Activated naive CD8-positive, alpha-beta T cell treated with anti-CD3 and anti-CD28 coated beads, Interleukin-2, amount 10 ng/mL, durations not matched to agents 7 days and 5 days (primary cell): ENCODE measurements around the gene DELE1. TPM values are rescaled to one million over a fixed set of nuclear protein-coding genes. Genes with fewer than 3 reads are reported as not detected.

Source experiments
- ATAC-seq: fragments of 150-1000 bp; cut with Tn5 transposase; one replicate; pipeline ENCODE4 v1.10.0; 2021; ENCODE audit warnings: low read depth, moderate library complexity
- POLR2A ChIA-PET: fragments of 350-600 bp; sonication (Branson Sonifier 250); formaldehyde crosslinking; loops from one replicate; lab custom pipeline; 2021; ENCODE audit warnings: antibody characterized with exemption; lab: Charles Lee
- DNase-seq: peaks from one replicate; pipeline ENCODE4 v3.0.0; 2021
- H3K27ac Mint-ChIP-seq: one replicate; pipeline ENCODE4 v1.8.0; 2022; ENCODE audit warnings: mild to moderate bottlenecking, mixed read lengths
- H3K27me3 Mint-ChIP-seq: one replicate; pipeline ENCODE4 v1.8.0; 2022; ENCODE audit warnings: mild to moderate bottlenecking, moderate library complexity, mixed read lengths
- H3K36me3 Mint-ChIP-seq: one replicate; pipeline ENCODE4 v1.8.0; 2021; ENCODE audit warnings: mild to moderate bottlenecking, mixed read lengths
- H3K4me1 Mint-ChIP-seq: one replicate; pipeline ENCODE4 v1.8.0; 2021; ENCODE audit warnings: mixed read lengths
- H3K4me3 Mint-ChIP-seq: one replicate; pipeline ENCODE4 v1.8.0; 2022; ENCODE audit warnings: mild to moderate bottlenecking, moderate library complexity, mixed read lengths
- H3K9me3 Mint-ChIP-seq: one replicate; pipeline ENCODE4 v1.8.0; 2021; ENCODE audit warnings: mixed read lengths
- total RNA-seq, 2 experiments: library from RNA; stranded (reverse); gene quantifications; one replicate each; pipeline ENCODE4 v1.2.3, GENCODE V29; 2021

DELE1 gene
- total RNA-seq, 2 experiments from 2014 or later = 71.2 to 73.1 TPM

GRCh38 chr5:141941779-141942178 is 18.1 kb downstream of the DELE1 start:
- DNase-seq = no peak
- peaks cover 2% of the 10 kb centered on the region for H3K36me3 Mint-ChIP-seq
- no peak for ATAC-seq
- H3K4me3 Mint-ChIP-seq = no peak overlapping the region
- H3K4me1 Mint-ChIP-seq = peaks cover 7% of the 10 kb centered on the region
- peaks cover 2% of the 10 kb centered on the region for H3K27me3 Mint-ChIP-seq
- POLR2A ChIA-PET = interaction anchor here (1.4 kb wide), 1 partner anchor 19 kb away, joined by 4 read pairs; no protein-coding TSS in a partner anchor
- no peaks in the 10 kb centered on the region for H3K9me3 Mint-ChIP-seq
- no peak overlapping the region for H3K27ac Mint-ChIP-seq

- Mint-ChIP-seq H3K4me3 (no peak overlapping the region), H3K9me3 (no peaks in the 10 kb centered on the region), H3K27ac (no peak overlapping the region), H3K4me1 (peaks cover 7% of the 10 kb centered on the region), H3K36me3 (peaks cover 2% of the 10 kb centered on the region), H3K27me3 (peaks cover 2% of the 10 kb centered on the region)
- POLR2A ChIA-PET = interaction anchor here (1.4 kb wide), 1 partner anchor 18 kb away, joined by 4 read pairs; no protein-coding TSS in a partner anchor
- ATAC-seq = no peak
- DNase-seq = no peak
These were observed 18.6 kb downstream of the DELE1 start for GRCh38 chr5:141942185-141942857.

DNA sequence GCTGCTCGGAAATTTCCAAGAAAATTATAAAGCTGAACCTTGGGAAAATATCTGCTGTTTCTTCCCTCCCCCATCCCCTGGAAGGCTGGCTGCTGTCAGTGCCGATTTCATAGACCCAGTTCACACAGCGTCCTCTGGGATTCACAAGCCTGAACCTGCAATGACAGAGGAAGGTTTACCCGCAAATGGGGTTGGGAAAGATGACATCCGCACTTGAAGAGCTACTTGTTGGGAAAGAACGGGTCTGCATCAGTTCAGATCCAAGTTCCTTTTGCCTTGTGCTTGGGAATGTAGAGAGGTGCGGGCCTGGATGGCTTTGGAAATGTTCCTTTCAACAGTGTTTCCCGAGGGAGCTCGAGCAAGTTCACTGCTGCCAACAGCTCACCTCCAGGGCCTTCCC is 20.4 kb downstream of the DELE1 start:
- Mint-ChIP-seq H3K36me3 (peaks cover 2% of the 10 kb centered on the region), H3K27me3 (peaks cover 2% of the 10 kb centered on the region), H3K9me3 (no peaks in the 10 kb centered on the region), H3K27ac (no peak overlapping the region), H3K4me3 (no peak overlapping the region), H3K4me1 (peaks cover 7% of the 10 kb centered on the region)
- ATAC-seq (no peak), DNase-seq (no peak)
- POLR2A ChIA-PET = interaction anchor here (1.7 kb wide), 1 partner anchor 14 kb away, joined by 5 read pairs; the partner anchor contains the start of gene PCDH12

DNA sequence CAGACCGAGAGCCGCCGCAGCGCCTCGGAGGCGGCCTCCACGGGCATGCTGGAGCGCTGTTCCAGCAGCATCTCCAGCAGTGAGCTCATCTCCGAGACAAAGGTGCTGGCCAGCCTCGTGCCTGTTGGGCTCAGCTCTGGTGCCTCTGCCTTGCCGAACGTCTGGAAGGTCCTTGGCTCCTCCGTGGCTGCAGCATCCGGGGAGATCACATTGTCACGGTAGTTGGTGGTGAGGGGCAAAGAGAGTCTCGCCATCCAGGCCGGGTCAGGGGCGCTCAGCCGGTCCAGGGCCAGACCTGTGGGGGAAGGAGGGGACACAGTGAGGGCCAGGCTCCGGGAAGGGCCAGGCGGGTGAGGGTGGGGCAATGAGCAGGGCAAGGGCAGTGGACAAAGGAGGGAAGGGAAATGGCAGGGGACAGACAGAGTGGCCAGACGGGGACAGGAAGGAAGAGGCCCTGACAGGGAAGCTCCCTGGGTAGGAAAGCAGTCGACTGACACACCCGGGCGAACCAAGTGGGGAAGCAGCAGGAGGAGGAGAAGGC is 21.9 kb downstream of the DELE1 start:
- H3K9me3 Mint-ChIP-seq = no peaks in the 10 kb centered on the region
- H3K27me3 Mint-ChIP-seq = peaks cover 2% of the 10 kb centered on the region
- ATAC-seq = no peak
- H3K36me3 Mint-ChIP-seq = peaks cover 2% of the 10 kb centered on the region
- H3K4me1 Mint-ChIP-seq = peaks cover 7% of the 10 kb centered on the region
- POLR2A ChIA-PET = interaction anchor here (1.7 kb wide), 1 partner anchor 13 kb away, joined by 5 read pairs; the partner anchor contains the start of gene PCDH12
- H3K4me3 Mint-ChIP-seq = no peak overlapping the region
- DNase-seq = no peak
- no peak overlapping the region for H3K27ac Mint-ChIP-seq

DNA sequence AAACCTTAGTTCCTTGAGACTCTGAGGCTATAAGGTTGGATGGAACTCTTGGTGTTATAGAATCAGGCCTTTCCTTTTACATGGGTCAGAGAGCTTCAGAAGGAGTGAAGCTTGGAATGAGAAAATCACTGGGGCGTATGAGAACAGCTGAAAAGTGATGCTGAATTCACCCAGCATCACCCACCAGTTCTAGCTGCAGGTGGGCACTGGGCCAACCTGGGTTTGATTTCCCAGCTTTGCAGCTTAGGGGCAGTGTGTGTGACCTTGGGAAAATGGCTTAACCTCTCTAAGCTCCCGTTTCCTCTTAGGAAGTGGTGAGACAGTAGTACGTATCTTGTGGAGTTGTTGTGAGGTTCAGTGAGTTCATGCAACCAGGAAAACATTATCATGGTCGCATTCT is 23.6 kb downstream of the DELE1 start:
- DNase-seq = no peak
- POLR2A ChIA-PET = interaction anchor here (1.0 kb wide), 1 partner anchor 22 kb away, joined by 3 read pairs; the partner anchor contains the start of gene RNF14
- peaks cover 2% of the 10 kb centered on the region for H3K27me3 Mint-ChIP-seq
- no peak for ATAC-seq
- H3K4me3 Mint-ChIP-seq = no peak overlapping the region
- no peak overlapping the region for H3K27ac Mint-ChIP-seq
- peaks cover 16% of the 10 kb centered on the region for H3K4me1 Mint-ChIP-seq
- H3K36me3 Mint-ChIP-seq = no peaks in the 10 kb centered on the region
- H3K9me3 Mint-ChIP-seq = no peaks in the 10 kb centered on the region

DNA sequence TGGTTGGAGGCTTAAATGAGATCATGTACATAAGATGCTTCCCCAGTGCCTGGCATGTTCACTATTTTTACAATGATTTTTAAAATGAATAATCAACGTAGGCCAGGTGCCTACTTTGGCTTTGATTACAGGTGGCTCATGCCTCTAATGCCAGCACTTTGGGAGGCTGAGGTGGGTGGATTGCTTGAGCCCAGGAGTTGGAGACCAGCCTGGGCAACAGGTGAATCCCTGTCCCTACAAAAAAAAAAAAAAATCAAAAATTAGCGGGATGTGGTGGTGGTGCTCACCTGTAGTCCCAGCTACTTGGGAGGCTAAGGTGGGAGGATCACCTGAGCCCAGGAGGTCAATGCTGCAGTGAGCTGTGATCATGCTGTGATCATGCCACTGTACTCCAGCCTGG is 25.1 kb downstream of the DELE1 start:
- H3K27ac Mint-ChIP-seq = no peak overlapping the region
- no peaks in the 10 kb centered on the region for H3K9me3 Mint-ChIP-seq
- peaks cover 2% of the 10 kb centered on the region for H3K27me3 Mint-ChIP-seq
- H3K4me3 Mint-ChIP-seq = no peak overlapping the region
- peaks cover 18% of the 10 kb centered on the region for H3K4me1 Mint-ChIP-seq
- H3K36me3 Mint-ChIP-seq = no peaks in the 10 kb centered on the region
- DNase-seq = no peak
- POLR2A ChIA-PET = interaction anchor here (0.7 kb wide), 1 partner anchor 19 kb away, joined by 3 read pairs; no protein-coding TSS in a partner anchor
- ATAC-seq = no peak

DNA sequence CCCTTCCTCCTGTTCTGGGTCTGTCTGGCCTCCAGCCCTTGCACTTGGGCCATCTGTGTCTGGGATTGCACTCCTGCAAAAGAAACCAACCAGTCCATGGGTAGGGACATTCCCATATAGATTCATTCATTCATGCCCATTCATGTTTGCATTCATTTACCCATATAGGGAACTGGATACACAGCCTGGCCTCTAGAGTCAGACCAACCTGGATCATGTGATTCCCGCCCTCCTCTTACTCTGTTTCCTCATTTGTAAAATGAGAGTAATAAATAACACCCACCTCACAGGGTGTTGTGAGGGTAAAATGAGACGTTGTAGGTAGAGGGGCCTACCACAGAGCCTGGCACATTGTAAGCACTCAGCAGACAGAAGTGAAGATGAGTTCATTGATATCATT is 25.8 kb downstream of the DELE1 start:
- no peak for DNase-seq
- H3K27me3 Mint-ChIP-seq = peaks cover 2% of the 10 kb centered on the region
- POLR2A ChIA-PET = interaction anchor here (0.7 kb wide), 1 partner anchor 19 kb away, joined by 3 read pairs; no protein-coding TSS in a partner anchor
- H3K27ac Mint-ChIP-seq = no peak overlapping the region
- no peak overlapping the region for H3K4me3 Mint-ChIP-seq
- H3K9me3 Mint-ChIP-seq = no peaks in the 10 kb centered on the region
- no peak for ATAC-seq
- H3K36me3 Mint-ChIP-seq = no peaks in the 10 kb centered on the region
- peaks cover 24% of the 10 kb centered on the region for H3K4me1 Mint-ChIP-seq

DNA sequence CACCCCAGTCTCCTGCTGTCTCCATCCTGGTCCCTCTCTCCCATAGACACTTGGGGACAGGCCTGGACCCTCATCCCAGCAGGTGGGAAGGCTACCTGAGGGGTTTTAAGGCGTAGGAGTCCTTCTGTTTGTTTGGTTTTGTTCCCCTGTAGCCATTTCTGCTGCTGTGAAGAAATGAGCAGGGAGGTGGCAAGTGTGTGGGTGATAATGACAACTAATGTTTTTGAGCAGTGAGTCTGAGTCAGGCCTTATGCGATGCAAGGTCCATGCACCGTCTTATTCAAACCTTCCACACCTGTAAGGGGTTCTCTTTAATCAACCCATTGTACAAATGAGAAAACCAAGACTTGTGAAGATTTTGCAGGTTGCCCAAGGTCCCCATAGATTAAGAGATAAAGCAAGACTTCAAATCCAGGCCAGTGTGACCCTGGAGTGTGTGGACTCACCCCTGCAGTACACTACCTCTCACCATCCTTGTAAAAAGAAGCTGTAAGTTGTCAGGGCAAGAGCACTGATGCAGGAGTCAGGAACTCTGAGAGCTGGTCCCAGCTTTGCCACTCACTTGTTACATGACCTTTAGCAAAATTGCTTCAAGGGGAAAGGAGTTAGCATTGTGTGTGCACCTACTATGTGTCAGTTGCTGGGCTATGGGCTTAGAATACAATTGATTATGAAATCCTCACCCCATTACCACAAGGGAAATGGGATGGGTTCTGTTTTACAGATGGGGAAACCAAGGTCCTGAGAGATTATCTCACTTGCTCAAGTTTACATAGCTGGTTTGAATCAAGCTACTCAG is 26.7 kb downstream of the DELE1 start:
- POLR2A ChIA-PET = no interaction called here
- ATAC-seq = no peak
- no peaks in the 10 kb centered on the region for H3K27me3 Mint-ChIP-seq

DNA sequence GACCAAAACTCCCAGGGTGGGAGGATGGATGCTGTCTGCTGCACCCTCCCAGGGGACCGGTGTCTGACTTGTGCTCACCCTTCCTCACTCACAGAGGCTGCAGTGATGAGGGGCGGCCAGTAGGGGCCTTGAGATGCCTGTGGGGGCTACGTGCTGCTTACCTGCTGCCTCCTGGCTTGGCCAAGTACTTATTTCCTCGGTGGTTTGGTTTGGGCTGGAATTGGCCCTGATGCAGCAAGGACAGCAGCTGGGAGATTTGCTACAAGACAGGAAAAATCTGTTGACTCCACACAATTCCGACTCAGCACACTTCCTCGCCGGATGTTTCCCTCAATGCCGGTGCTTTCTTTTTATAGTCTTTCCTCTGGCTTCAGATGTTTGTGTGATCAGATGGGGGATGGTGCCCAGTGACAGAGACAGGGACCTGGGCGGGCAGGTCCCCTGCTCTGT is 27.7 kb downstream of the DELE1 start:
- Mint-ChIP-seq H3K4me1 (peaks cover 23% of the 10 kb centered on the region), H3K36me3 (no peaks in the 10 kb centered on the region), H3K27ac (no peak overlapping the region), H3K9me3 (no peaks in the 10 kb centered on the region), H3K4me3 (peak overlapping the region; percentile 42), H3K27me3 (no peaks in the 10 kb centered on the region)
- peak; percentile 47 for DNase-seq
- ATAC-seq = peak; percentile 76
- POLR2A ChIA-PET = no interaction called here

More for the DNA sequence above, 26.7 kb downstream of the DELE1 start:
- no peaks in the 10 kb centered on the region for H3K36me3 Mint-ChIP-seq
- H3K4me3 Mint-ChIP-seq = no peak overlapping the region
- DNase-seq = no peak
- no peaks in the 10 kb centered on the region for H3K9me3 Mint-ChIP-seq
- no peak overlapping the region for H3K27ac Mint-ChIP-seq
- peaks cover 23% of the 10 kb centered on the region for H3K4me1 Mint-ChIP-seq

DNA sequence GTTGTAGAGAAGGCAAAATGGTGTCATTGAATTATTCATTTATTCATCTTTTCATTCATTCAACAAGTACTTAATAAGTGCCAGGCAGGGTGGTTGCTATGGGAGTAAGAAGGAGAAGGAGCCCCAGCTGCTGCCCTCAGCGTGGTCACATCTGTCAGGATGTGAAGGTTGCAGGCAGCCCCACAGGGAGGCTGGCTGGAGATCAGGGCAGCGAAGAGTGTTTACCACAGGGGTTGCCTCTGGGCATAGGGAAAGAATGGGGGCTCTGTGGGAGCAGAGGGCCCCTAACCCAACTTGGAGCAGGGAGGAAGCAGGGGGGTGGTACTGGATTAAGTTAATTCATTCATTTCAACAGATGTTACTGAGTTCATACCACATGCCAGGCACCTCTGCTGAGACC is 28.3 kb downstream of the DELE1 start:
- no peak overlapping the region for H3K4me3 Mint-ChIP-seq
- no peaks in the 10 kb centered on the region for H3K36me3 Mint-ChIP-seq
- no peaks in the 10 kb centered on the region for H3K27me3 Mint-ChIP-seq
- POLR2A ChIA-PET = no interaction called here
- DNase-seq (no peak), ATAC-seq (no peak)
- no peaks in the 10 kb centered on the region for H3K9me3 Mint-ChIP-seq
- peaks cover 23% of the 10 kb centered on the region for H3K4me1 Mint-ChIP-seq
- H3K27ac Mint-ChIP-seq = no peak overlapping the region

GRCh38 chr5:141954194-141954593 is 30.5 kb downstream of the DELE1 start:
- POLR2A ChIA-PET = interaction anchor here (1.7 kb wide), 1 partner anchor 31 kb away, joined by 4 read pairs; the partner anchor contains the start of gene DELE1
- Mint-ChIP-seq H3K36me3 (no peaks in the 10 kb centered on the region), H3K4me1 (peaks cover 35% of the 10 kb centered on the region), H3K4me3 (no peak overlapping the region), H3K27ac (no peak overlapping the region), H3K9me3 (no peaks in the 10 kb centered on the region), H3K27me3 (no peaks in the 10 kb centered on the region)
- ATAC-seq (no peak), DNase-seq (no peak)

- peaks cover 41% of the 10 kb centered on the region for H3K4me1 Mint-ChIP-seq
- H3K27ac Mint-ChIP-seq = peak overlapping the region; percentile 94
- no peaks in the 10 kb centered on the region for H3K36me3 Mint-ChIP-seq
- ATAC-seq (no peak), DNase-seq (no peak)
- no peaks in the 10 kb centered on the region for H3K9me3 Mint-ChIP-seq
- H3K27me3 Mint-ChIP-seq = no peaks in the 10 kb centered on the region
- peak overlapping the region; percentile 87 for H3K4me3 Mint-ChIP-seq
- POLR2A ChIA-PET = interaction anchor here (0.6 to 2.9 kb wide), 9 partner anchors 12 to 274 kb away, joined by 3 to 24 read pairs (median 3); partner anchors contain the start of genes DELE1 and RNF14
These were observed 33.8 kb downstream of the DELE1 start for GRCh38 chr5:141957367-141957996.
